Gastroesophageal sphincter (tissue), 3 donors: Measurements from ENCODE around the gene SPEN.
A peak's percentile ranks its signal among the peaks of the same experiment; 100 is the strongest.

Experiments
- EP300 ChIP-seq: sonication (generic); formaldehyde crosslinking; IDR thresholded peaks from one replicate; pipeline ENCODE4 v1.6.1; 2017; ENCODE audit warnings: antibody characterized with exemption, mild to moderate bottlenecking
- POLR2AphosphoS5 ChIP-seq: sonication (generic); formaldehyde crosslinking; IDR thresholded peaks from one replicate; pipeline ENCODE4 v1.6.1; 2017; ENCODE audit warnings: antibody characterized with exemption
- TF ChIP-seq, protein P1 (sequence below), 4 experiments: fragments of 200-600 bp in 2 of 4; fragments of 450-650 bp in 2 of 4; sonication (generic) in 1 of 4; IDR thresholded peaks; one replicate each; pipeline ENCODE4 v1.5.1; 2017 to 2019; ENCODE audit warnings: antibody characterized with exemption in 4 of 4, mild to moderate bottlenecking in 2 of 4, moderate library complexity in 2 of 4

DNA sequence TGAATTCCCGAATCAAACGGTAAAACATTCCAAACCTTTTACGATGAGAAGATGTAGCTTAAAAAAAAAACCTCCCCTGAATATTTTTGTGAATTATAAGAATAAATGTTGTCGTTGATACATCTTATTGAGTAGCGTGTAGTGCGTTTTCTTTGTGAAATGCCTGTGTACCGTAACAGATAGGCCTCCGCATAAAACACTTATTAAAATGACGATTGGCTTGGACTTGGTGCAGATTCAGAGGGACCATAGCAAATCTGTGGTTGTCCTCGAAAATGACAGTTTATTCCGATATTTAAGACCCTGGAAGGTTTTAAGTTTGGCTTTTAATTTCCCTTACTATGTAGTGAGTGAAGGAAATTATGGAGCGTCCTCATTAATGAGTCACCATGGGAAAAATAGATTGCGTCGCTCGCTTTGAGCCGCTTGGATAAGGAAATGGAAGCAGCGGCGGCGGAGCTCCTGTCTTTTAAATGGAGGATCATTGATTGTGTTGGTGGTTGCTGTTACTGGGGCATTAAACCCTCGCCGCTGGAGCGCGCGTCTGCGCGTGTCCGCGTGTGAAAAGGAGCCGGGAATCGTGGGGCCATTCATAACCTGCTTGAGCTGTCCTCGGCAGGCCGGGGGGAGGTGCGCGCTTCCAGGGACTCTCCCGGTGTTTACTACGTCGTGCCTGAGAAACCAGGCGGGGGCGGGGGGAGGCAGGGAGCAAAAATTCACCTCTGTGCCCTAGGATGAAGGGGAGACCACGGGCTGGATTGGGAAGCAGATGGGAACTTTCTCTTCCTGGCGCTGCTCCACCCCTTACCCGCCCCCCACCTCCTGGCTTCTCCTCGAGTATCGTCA is 1.6 kb downstream of the SPEN start:
- TF ChIP-seq, protein P1, sequence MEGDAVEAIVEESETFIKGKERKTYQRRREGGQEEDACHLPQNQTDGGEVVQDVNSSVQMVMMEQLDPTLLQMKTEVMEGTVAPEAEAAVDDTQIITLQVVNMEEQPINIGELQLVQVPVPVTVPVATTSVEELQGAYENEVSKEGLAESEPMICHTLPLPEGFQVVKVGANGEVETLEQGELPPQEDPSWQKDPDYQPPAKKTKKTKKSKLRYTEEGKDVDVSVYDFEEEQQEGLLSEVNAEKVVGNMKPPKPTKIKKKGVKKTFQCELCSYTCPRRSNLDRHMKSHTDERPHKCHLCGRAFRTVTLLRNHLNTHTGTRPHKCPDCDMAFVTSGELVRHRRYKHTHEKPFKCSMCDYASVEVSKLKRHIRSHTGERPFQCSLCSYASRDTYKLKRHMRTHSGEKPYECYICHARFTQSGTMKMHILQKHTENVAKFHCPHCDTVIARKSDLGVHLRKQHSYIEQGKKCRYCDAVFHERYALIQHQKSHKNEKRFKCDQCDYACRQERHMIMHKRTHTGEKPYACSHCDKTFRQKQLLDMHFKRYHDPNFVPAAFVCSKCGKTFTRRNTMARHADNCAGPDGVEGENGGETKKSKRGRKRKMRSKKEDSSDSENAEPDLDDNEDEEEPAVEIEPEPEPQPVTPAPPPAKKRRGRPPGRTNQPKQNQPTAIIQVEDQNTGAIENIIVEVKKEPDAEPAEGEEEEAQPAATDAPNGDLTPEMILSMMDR (IDR thresholded peaks at IDR 0.05), result peak in 3 of 4 experiments; percentile 22 to 28 (median 28)
- TF ChIP-seq POLR2AphosphoS5 (peak; percentile 84), EP300 (no peak)
